ENCODE measurements around the gene ABTB1.

GRCh38 chr3:127700406-127700805 is 27.7 kb downstream of the ABTB1 start:
- no peak for TF ChIP-seq CTCF (conservative IDR thresholded peaks at IDR 0.05; ENCODE audit: low read depth, low read length)
- no peak for TF ChIP-seq EZH2phosphoT487 (IDR thresholded peaks at IDR 0.05; ENCODE audit: borderline replicate concordance, low read length)
- no peak for TF ChIP-seq EZH2 (IDR thresholded peaks at IDR 0.05; ENCODE audit: low read length, unreplicated experiment)
